Stomach (tissue), 4 donors: ENCODE data around the gene POR.
"Not testable (repeated sequence)": the region's sequence is repeated elsewhere in the genome, so short reads cannot be mapped to it uniquely, and the experiment has no call there.

ENCODE experiments used
- POLR2A ChIP-seq, 4 donors: fragments of 450-650 bp; IDR thresholded peaks; one replicate each; pipeline ENCODE4 v1.6.1; 2016; ENCODE audit warnings: antibody characterized with exemption in 4 of 4, control low read depth in 2 of 4, mild to moderate bottlenecking in 1 of 4, moderate library complexity in 1 of 4
- POLR2AphosphoS5 ChIP-seq, 3 donors: sonication (generic); formaldehyde crosslinking; IDR thresholded peaks; one replicate each; pipeline ENCODE4 v1.6.1; 2016; ENCODE audit warnings: antibody characterized with exemption in 3 of 3
- TF ChIP-seq, protein P1 (sequence below), 7 experiments: fragments of 450-650 bp in 4 of 7; fragments of 200-600 bp in 3 of 7; sonication (generic) in 3 of 7; IDR thresholded peaks; one replicate each; pipeline ENCODE4 v1.5.1; 2016 to 2019; ENCODE audit warnings: antibody characterized with exemption in 7 of 7, control low read depth in 2 of 7, mild to moderate bottlenecking in 1 of 7

DNA sequence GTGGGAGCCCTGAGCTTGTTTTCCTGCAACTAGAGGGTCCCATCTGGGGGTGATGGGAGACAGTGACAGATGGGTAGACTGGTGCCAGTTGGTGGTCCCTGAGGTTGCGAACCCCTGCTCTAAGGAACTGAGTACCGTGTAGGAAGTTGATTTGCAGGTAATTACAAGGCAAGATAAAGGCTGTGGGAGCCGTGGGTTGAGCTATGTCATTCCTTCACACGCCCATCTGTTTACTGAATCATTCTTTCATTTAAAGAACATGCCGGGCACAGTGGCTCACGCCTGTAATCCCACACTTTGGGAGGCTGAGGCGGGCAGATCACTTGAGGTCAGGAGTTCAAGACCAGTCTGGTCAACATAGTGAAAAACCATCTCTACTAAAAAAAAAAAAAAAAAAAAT is 23.7 kb upstream of the POR start:
- TF ChIP-seq, protein P1, sequence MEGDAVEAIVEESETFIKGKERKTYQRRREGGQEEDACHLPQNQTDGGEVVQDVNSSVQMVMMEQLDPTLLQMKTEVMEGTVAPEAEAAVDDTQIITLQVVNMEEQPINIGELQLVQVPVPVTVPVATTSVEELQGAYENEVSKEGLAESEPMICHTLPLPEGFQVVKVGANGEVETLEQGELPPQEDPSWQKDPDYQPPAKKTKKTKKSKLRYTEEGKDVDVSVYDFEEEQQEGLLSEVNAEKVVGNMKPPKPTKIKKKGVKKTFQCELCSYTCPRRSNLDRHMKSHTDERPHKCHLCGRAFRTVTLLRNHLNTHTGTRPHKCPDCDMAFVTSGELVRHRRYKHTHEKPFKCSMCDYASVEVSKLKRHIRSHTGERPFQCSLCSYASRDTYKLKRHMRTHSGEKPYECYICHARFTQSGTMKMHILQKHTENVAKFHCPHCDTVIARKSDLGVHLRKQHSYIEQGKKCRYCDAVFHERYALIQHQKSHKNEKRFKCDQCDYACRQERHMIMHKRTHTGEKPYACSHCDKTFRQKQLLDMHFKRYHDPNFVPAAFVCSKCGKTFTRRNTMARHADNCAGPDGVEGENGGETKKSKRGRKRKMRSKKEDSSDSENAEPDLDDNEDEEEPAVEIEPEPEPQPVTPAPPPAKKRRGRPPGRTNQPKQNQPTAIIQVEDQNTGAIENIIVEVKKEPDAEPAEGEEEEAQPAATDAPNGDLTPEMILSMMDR (IDR thresholded peaks at IDR 0.05) = not testable (repeated sequence)
- TF ChIP-seq POLR2A, POLR2AphosphoS5 (IDR thresholded peaks at IDR 0.05): not testable (repeated sequence)
